GM18858 (cell line): ENCODE results near the gene KRTAP10-12.

ENCODE experiments used
- ATAC-seq: cut with Tn5 transposase; IDR thresholded peaks from one replicate; pipeline ENCODE4 v1.9.1; 2021; ENCODE audit not compliant: unreplicated experiment

Gene KRTAP10-12

GRCh38 chr21:44730951-44731579 lies 34.1 kb downstream of the KRTAP10-12 start:
- no peak for ATAC-seq

GRCh38 chr21:44732263-44732662 lies 35.3 kb downstream of the KRTAP10-12 start:
- ATAC-seq: no peak

GRCh38 chr21:44732956-44733355 lies 36.0 kb downstream of the KRTAP10-12 start:
- ATAC-seq: no peak

- no peak for ATAC-seq
Measured at GRCh38 chr21:44734026-44734745, 37.2 kb downstream of the KRTAP10-12 start.

GRCh38 chr21:44734841-44735240 lies 37.9 kb downstream of the KRTAP10-12 start:
- ATAC-seq: no peak

- no peak for ATAC-seq
Measured at GRCh38 chr21:44735821-44736220, 38.8 kb downstream of the KRTAP10-12 start.

- no peak for ATAC-seq
Measured at GRCh38 chr21:44736291-44737004, 39.5 kb downstream of the KRTAP10-12 start.

- no peak for ATAC-seq
Measured at GRCh38 chr21:44737706-44738354, 40.9 kb downstream of the KRTAP10-12 start.

GRCh38 chr21:44738621-44739020 lies 41.6 kb downstream of the KRTAP10-12 start:
- no peak for ATAC-seq

- no peak for ATAC-seq
Measured at GRCh38 chr21:44739316-44739715, 42.3 kb downstream of the KRTAP10-12 start.

- no peak for ATAC-seq
Measured at GRCh38 chr21:44740742-44741141, 43.8 kb downstream of the KRTAP10-12 start.

GRCh38 chr21:44741921-44742320 lies 44.9 kb downstream of the KRTAP10-12 start:
- no peak for ATAC-seq

- ATAC-seq: no peak
Measured at GRCh38 chr21:44742418-44743153, 45.6 kb downstream of the KRTAP10-12 start.
